SU-DHL-6 (cell line): ENCODE results near the gene AMY1B.
"Not testable (repeated sequence)": the region's sequence is repeated elsewhere in the genome, so short reads cannot be mapped to it uniquely, and the experiment has no call there.

ENCODE experiments used
- H2AFZ ChIP-seq: fragments of 200-600 bp; sonication (generic); 2 replicates; pipeline ENCODE4 v1.6.1; 2014; ENCODE audit warnings: low read depth, mild to moderate bottlenecking, moderate library complexity, mixed read lengths, antibody characterized with exemption, low read length; ENCODE audit not compliant: severe bottlenecking
- H3F3A ChIP-seq: fragments of 200-600 bp; shearing (Covaris generic); 2 replicates; pipeline ENCODE4 v1.6.0; 2016; ENCODE audit warnings: antibody characterized with exemption, mild to moderate bottlenecking; ENCODE audit not compliant: insufficient read depth
- H3K27ac ChIP-seq: fragments of 200-600 bp; sonication (generic); 2 replicates; pipeline ENCODE4 v1.5.1; 2016; ENCODE audit warnings: low read depth, mild to moderate bottlenecking, low read length, moderate library complexity, mixed read lengths
- H3K27me3 ChIP-seq: fragments of 200-600 bp; sonication (generic), shearing (Covaris generic); 2 replicates; pipeline ENCODE4 v1.6.0; 2014; ENCODE audit warnings: mild to moderate bottlenecking, low read length
- H3K36me3 ChIP-seq: fragments of 200-600 bp; sonication (generic); 2 replicates; pipeline ENCODE4 v1.6.1; 2014; ENCODE audit warnings: mild to moderate bottlenecking, low read length, mixed read lengths
- H3K4me2 ChIP-seq: fragments of 300-600, 200-600 bp; shearing (Covaris generic), sonication (generic); 2 replicates; pipeline ENCODE4 v1.6.0; 2014; ENCODE audit warnings: low read length, low read depth, mild to moderate bottlenecking; ENCODE audit not compliant: poor library complexity, severe bottlenecking
- H3K4me3 ChIP-seq: fragments of 200-600 bp; sonication (generic); 2 replicates; pipeline ENCODE4 v1.5.1; 2014; ENCODE audit warnings: antibody characterized with exemption, low read length, mild to moderate bottlenecking, mixed read lengths; ENCODE audit not compliant: insufficient read depth, poor library complexity, severe bottlenecking
- H3K79me2 ChIP-seq: fragments of 200-600 bp; sonication (generic); 2 replicates; pipeline ENCODE4 v1.6.1; 2014; ENCODE audit warnings: mild to moderate bottlenecking, low read length, moderate library complexity; ENCODE audit not compliant: insufficient read depth
- H3K9ac ChIP-seq: fragments of 200-600 bp; sonication (generic); 2 replicates; pipeline ENCODE4 v1.7.0; 2014; ENCODE audit warnings: mild to moderate bottlenecking, low read length
- H3K9me2 ChIP-seq: fragments of 200-600 bp; sonication (generic); replicated peaks from 2 replicates; pipeline ENCODE4 v1.6.1; 2014; ENCODE audit warnings: low read length; ENCODE audit not compliant: insufficient read depth
- H3K9me3 ChIP-seq: fragments of 200-600 bp; sonication (generic); 2 replicates; pipeline ENCODE4 v1.6.1; 2014; ENCODE audit warnings: low read length, mixed read lengths; ENCODE audit not compliant: insufficient read depth
- H4K20me1 ChIP-seq: fragments of 200-600 bp; sonication (generic); 2 replicates; pipeline ENCODE4 v1.6.1; 2014; ENCODE audit warnings: low read depth, mild to moderate bottlenecking, antibody characterized with exemption, low read length, moderate library complexity, mixed read lengths

Gene AMY1B

DNA sequence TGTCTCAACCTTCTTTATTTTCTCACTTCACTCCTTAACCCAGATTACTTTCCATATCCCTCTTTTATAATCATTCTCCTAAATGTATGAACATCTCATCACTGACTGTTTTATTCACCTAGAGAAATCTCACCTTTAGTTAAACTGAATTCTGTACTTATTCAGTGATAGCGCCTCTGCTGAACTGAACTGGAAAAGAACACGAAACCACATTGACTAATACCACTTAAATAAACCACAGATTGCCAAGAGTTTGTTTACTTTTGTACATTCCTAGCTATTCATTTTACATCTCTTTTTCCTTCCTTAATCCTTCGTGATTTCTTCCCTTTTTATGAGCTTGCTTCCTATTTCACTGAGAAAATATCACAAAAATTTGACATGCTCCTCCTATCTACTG, 11.7 kb upstream of the AMY1B start:
- not testable (repeated sequence) for H3K79me2 ChIP-seq, H3K4me2 ChIP-seq, H3K9ac ChIP-seq, H2AFZ ChIP-seq, H3K27ac ChIP-seq, H3K36me3 ChIP-seq, H3K4me3 ChIP-seq, H3K9me3 ChIP-seq, H3K9me2 ChIP-seq, H3K27me3 ChIP-seq, H3F3A ChIP-seq, H4K20me1 ChIP-seq

DNA sequence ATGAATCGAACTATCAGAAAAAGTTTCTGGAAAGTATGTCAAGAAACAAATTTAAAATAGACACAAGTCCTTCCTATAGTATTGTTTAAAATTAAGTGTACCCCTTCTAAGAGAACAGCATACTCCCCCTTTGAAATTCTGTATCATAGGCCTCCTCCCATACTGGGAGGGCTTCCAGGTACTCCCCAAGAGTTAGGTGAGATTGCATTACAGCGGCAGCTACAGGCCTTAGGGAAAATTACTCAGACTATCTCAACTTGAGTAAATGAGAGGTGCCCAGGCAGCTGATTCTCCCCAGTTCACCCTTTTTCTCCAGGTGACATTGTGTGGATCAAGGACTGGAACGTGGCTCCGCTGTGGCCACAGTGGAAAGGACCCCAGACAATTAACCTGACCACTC, 5.2 kb upstream of the AMY1B start:
- H3F3A ChIP-seq, H3K9ac ChIP-seq, H4K20me1 ChIP-seq, H3K36me3 ChIP-seq, H3K9me3 ChIP-seq, H3K9me2 ChIP-seq, H3K27ac ChIP-seq, H3K4me3 ChIP-seq, H3K79me2 ChIP-seq, H2AFZ ChIP-seq, H3K27me3 ChIP-seq, H3K4me2 ChIP-seq: not testable (repeated sequence)

GRCh38 chr1:103700669-103701068, 4.7 kb upstream of the AMY1B start:
- H4K20me1 ChIP-seq, H3K9me3 ChIP-seq, H3K4me2 ChIP-seq, H3K9ac ChIP-seq, H3K9me2 ChIP-seq, H3K27me3 ChIP-seq, H3K27ac ChIP-seq, H3F3A ChIP-seq, H3K4me3 ChIP-seq, H3K79me2 ChIP-seq, H3K36me3 ChIP-seq, H2AFZ ChIP-seq: not testable (repeated sequence)

DNA sequence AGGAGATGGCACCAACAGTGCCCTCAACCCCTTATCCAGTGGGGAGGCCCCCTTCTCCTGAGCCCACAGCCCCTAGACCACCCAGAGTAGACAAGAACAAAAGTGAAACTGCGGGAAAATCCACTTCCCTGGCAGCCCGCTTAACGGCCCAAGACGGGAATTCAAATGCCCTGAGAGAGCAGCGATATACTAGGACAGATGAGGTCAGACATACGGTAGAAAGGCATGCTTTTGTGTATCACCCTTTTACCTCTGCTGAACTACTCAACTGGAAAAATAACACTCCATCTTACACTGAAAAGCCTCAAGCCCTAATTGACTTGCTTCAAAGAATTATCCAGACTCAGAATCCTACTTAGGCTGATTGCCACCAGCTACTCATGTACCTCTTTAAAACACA, 1.4 kb upstream of the AMY1B start:
- not testable (repeated sequence) for H3K27ac ChIP-seq, H4K20me1 ChIP-seq, H3K9me3 ChIP-seq, H3K27me3 ChIP-seq, H3K9ac ChIP-seq, H3F3A ChIP-seq, H2AFZ ChIP-seq, H3K4me3 ChIP-seq, H3K4me2 ChIP-seq, H3K9me2 ChIP-seq, H3K36me3 ChIP-seq, H3K79me2 ChIP-seq

- H3K9me3 ChIP-seq, H2AFZ ChIP-seq, H3K79me2 ChIP-seq, H3F3A ChIP-seq, H3K27ac ChIP-seq, H3K36me3 ChIP-seq, H3K9ac ChIP-seq, H3K27me3 ChIP-seq, H3K9me2 ChIP-seq, H3K4me2 ChIP-seq, H4K20me1 ChIP-seq, H3K4me3 ChIP-seq: not testable (repeated sequence)
Observed at GRCh38 chr1:103676335-103676734, 19.7 kb downstream of the AMY1B start.

GRCh38 chr1:103655460-103655859, 40.5 kb downstream of the AMY1B start, which contains the start of gene AMY1A:
Gene AMY1A (plus strand): TSS chr1:103655760. CDS start chr1:103656331, 571 bp downstream.
- not testable (repeated sequence) for H3K4me3 ChIP-seq, H3K36me3 ChIP-seq

GRCh38 chr1:103654133-103654532, 41.9 kb downstream of the AMY1B start:
- H3K4me3 ChIP-seq, H2AFZ ChIP-seq, H3K9me3 ChIP-seq, H3K9me2 ChIP-seq, H4K20me1 ChIP-seq, H3K79me2 ChIP-seq, H3K27ac ChIP-seq, H3K27me3 ChIP-seq, H3F3A ChIP-seq, H3K36me3 ChIP-seq, H3K4me2 ChIP-seq, H3K9ac ChIP-seq: not testable (repeated sequence)

More at GRCh38 chr1:103655460-103655859, 40.5 kb downstream of the AMY1B start, which contains the start of gene AMY1A:
- H2AFZ ChIP-seq, H3F3A ChIP-seq, H3K9me2 ChIP-seq, H3K4me2 ChIP-seq, H3K27me3 ChIP-seq, H3K9ac ChIP-seq, H3K27ac ChIP-seq, H3K79me2 ChIP-seq, H4K20me1 ChIP-seq, H3K9me3 ChIP-seq: not testable (repeated sequence)

GRCh38 chr1:103650889-103651288, 45.1 kb downstream of the AMY1B start:
- not testable (repeated sequence) for H3F3A ChIP-seq, H3K27me3 ChIP-seq, H3K9me3 ChIP-seq, H3K36me3 ChIP-seq, H2AFZ ChIP-seq, H4K20me1 ChIP-seq, H3K4me3 ChIP-seq, H3K9ac ChIP-seq, H3K27ac ChIP-seq, H3K9me2 ChIP-seq, H3K79me2 ChIP-seq, H3K4me2 ChIP-seq
